Peyer's patch (tissue), 4 donors: ENCODE measurements around the gene CYS1. TPM values are rescaled to one million over a fixed set of nuclear protein-coding genes. Genes with fewer than 3 reads are reported as not detected.
"Not testable (repeated sequence)": the region's sequence is repeated elsewhere in the genome, so short reads cannot be mapped to it uniquely, and the experiment has no call there.

ENCODE experiments used
- DNase-seq, 3 donors: peaks; one replicate each; pipeline ENCODE4 v3.0.0-alpha.2; 2017 to 2019
- H3K27ac ChIP-seq, 4 donors: fragments of 200-600 bp; sonication (generic); one replicate each; pipeline ENCODE4 v1.5.1; 2016 to 2019
- H3K27me3 ChIP-seq, 2 donors: fragments of 200-600 bp; sonication (generic); one replicate each; pipeline ENCODE4 v1.5.1; 2019
- H3K36me3 ChIP-seq, 3 donors: fragments of 200-600 bp; sonication (generic); one replicate each; pipeline ENCODE4 v1.5.1; 2016 to 2019
- H3K4me1 ChIP-seq, 4 donors: fragments of 200-600 bp; sonication (generic); one replicate each; pipeline ENCODE4 v1.5.1; 2016 to 2019
- H3K4me3 ChIP-seq, 4 donors: fragments of 200-600 bp; sonication (generic); 1 replicate in 3 of 4; 2 replicates in 1 of 4; pipeline ENCODE4 v1.5.1; 2016 to 2019; ENCODE audit warnings: mild to moderate bottlenecking in 1 of 4
- H3K9me3 ChIP-seq, 4 donors: fragments of 200-600 bp; sonication (generic); one replicate each; pipeline ENCODE4 v1.5.1; 2016 to 2019; ENCODE audit warnings: mild to moderate bottlenecking in 1 of 4
- CTCF ChIP-seq, 6 experiments: fragments of 450-650 bp in 4 of 6; fragments of 200-600 bp in 2 of 6; sonication (generic) in 1 of 6; IDR thresholded peaks; one replicate each; pipeline ENCODE4 v1.5.1; 2017 to 2019; ENCODE audit warnings: antibody characterized with exemption in 6 of 6, mild to moderate bottlenecking in 3 of 6, moderate library complexity in 1 of 6
- POLR2A ChIP-seq, 2 donors: fragments of 450-650 bp; IDR thresholded peaks; one replicate each; pipeline ENCODE4 v1.5.1; 2017; ENCODE audit warnings: antibody characterized with exemption in 2 of 2, mild to moderate bottlenecking in 2 of 2, moderate library complexity in 2 of 2
- total RNA-seq, 4 donors: library from RNA; depleted of rRNA; stranded (reverse); fragments of >200 nt; gene quantifications; one replicate each; pipeline ENCODE4 v1.1.0, GENCODE V29; 2016

The CYS1 gene
- total RNA-seq, 4 donors from 2014 or later = 1.3 to 5.8 (median 1.6) TPM; not detected in 1

DNA sequence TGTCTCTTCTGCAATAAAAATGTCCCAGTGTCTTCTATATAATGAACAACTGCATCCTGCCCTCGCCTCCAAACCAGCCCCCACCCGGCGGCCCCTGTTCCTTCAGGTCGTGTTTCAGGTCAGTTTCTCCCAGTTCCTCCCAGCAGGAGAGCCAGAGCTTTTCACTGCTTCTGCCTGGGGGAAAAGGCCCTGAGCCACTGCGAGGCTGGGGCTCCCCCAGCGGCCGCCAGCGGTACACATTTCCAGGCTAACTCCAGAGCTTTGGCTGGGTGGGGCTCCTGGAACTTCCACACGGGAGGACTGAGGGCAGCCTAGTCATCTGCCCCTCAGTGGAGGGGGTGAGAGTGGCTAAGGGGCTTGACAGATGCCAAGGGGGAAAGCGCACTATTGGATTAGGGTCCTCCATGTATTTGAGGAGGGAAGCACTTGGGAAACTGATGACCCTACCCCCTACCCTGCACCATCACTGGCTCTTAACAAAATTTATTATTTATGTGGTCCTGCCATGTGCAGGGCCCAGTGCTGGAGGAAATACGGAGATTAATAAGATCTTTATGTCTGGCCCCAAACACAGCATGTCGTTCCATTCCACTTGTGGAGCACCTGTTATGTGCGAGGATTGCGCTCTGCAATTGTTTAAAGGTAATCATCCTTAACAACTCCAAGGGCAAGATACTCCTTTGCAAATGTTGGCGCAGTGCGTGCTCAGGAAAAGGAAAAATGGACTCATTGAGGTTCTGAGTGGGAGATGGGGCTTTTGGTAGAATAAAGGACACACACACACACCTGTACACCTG is 17.3 kb upstream of the CYS1 start:
- peak in 2 of 3 donors; percentile 80 to 81 for DNase-seq
- no peak overlapping the region for H3K4me3 ChIP-seq

GRCh38 chr2:10096641-10097040 is 16.4 kb upstream of the CYS1 start:
- H3K4me3 ChIP-seq = no peak overlapping the region
- no peak overlapping the region for H3K27ac ChIP-seq
- DNase-seq = no peak
- no peaks in the 10 kb centered on the region for H3K27me3 ChIP-seq
- peaks cover 0 to 6% (median 0%) of the 10 kb centered on the region in 4 donors for H3K4me1 ChIP-seq
- H3K36me3 ChIP-seq = no peaks in the 10 kb centered on the region
- no peak for TF ChIP-seq CTCF (IDR thresholded peaks at IDR 0.05)
- no peaks in the 10 kb centered on the region for H3K9me3 ChIP-seq

More for the DNA sequence above, 17.3 kb upstream of the CYS1 start:
- Histone ChIP-seq H3K36me3 (no peaks in the 10 kb centered on the region), H3K27me3 (no peaks in the 10 kb centered on the region), H3K4me1 (peaks cover 0 to 6% (median 0%) of the 10 kb centered on the region in 4 donors), H3K27ac (no peak overlapping the region), H3K9me3 (no peaks in the 10 kb centered on the region)
- TF ChIP-seq CTCF (IDR thresholded peaks at IDR 0.05) (peak in 5 of 6 experiments; percentile 70 to 93 (median 85)), POLR2A (IDR thresholded peaks at IDR 0.05) (no peak)

DNA sequence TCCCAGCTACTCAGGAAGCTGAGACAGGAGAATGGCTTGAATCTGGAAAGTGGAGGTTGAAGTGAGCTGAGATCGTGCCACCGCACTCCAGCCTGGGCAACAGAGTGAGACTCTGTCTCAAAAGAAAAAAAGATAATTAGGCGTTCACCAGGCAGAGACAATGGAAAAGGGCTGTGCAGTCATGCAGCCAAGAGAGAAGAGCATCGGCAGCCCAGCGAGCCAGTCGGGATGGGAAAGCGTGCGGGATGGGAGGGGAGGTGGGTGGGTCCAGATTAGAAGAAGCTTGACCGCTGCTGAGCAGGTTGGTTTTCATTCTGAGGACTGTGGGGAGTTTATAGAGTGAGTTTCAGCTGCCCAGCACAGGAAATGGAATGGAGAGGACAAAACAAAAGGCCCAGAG is 15.0 kb upstream of the CYS1 start:
- no peak for TF ChIP-seq POLR2A (IDR thresholded peaks at IDR 0.05)
- TF ChIP-seq CTCF (IDR thresholded peaks at IDR 0.05) = no peak

GRCh38 chr2:10094271-10094814 is 14.1 kb upstream of the CYS1 start:
- no peak for TF ChIP-seq CTCF (IDR thresholded peaks at IDR 0.05)
- no peak for TF ChIP-seq POLR2A (IDR thresholded peaks at IDR 0.05)
- Histone ChIP-seq H3K27ac (no peak overlapping the region), H3K27me3 (no peaks in the 10 kb centered on the region), H3K36me3 (no peaks in the 10 kb centered on the region), H3K9me3 (no peaks in the 10 kb centered on the region), H3K4me1 (no peaks in the 10 kb centered on the region), H3K4me3 (no peak overlapping the region)
- no peak for DNase-seq

More for the DNA sequence above, 15.0 kb upstream of the CYS1 start:
- Histone ChIP-seq H3K27me3 (no peaks in the 10 kb centered on the region), H3K36me3 (no peaks in the 10 kb centered on the region), H3K9me3 (no peaks in the 10 kb centered on the region), H3K4me1 (no peaks in the 10 kb centered on the region), H3K27ac (no peak overlapping the region), H3K4me3 (no peak overlapping the region)
- no peak for DNase-seq

- not testable (repeated sequence) for H3K4me1 ChIP-seq, H3K36me3 ChIP-seq, H3K27ac ChIP-seq, H3K9me3 ChIP-seq, H3K27me3 ChIP-seq, DNase-seq
- peak overlapping the region in 1 of 4 donors; percentile 42 for H3K4me3 ChIP-seq
Measured at GRCh38 chr2:10091889-10092244, 11.7 kb upstream of the CYS1 start.

- DNase-seq = peak in 2 of 3 donors; percentile 56 to 61
- Histone ChIP-seq H3K27me3 (no peaks in the 10 kb centered on the region), H3K4me3 (peak overlapping the region; percentile 8 to 52 (median 40)), H3K27ac (peak overlapping the region in 1 of 4 donors; percentile 13), H3K9me3 (no peaks in the 10 kb centered on the region), H3K4me1 (no peaks in the 10 kb centered on the region), H3K36me3 (no peaks in the 10 kb centered on the region)
- TF ChIP-seq POLR2A (IDR thresholded peaks at IDR 0.05) (no peak), CTCF (IDR thresholded peaks at IDR 0.05) (no peak)
Measured at GRCh38 chr2:10091182-10091888, 11.1 kb upstream of the CYS1 start.
